ENCODE measurements around the gene DUT. TPM values are rescaled to one million over a fixed set of nuclear protein-coding genes. Genes with fewer than 3 reads are reported as not detected.

Gene DUT
- total RNA-seq, 1 donor from 2014 or later, result 41.4 TPM

DNA sequence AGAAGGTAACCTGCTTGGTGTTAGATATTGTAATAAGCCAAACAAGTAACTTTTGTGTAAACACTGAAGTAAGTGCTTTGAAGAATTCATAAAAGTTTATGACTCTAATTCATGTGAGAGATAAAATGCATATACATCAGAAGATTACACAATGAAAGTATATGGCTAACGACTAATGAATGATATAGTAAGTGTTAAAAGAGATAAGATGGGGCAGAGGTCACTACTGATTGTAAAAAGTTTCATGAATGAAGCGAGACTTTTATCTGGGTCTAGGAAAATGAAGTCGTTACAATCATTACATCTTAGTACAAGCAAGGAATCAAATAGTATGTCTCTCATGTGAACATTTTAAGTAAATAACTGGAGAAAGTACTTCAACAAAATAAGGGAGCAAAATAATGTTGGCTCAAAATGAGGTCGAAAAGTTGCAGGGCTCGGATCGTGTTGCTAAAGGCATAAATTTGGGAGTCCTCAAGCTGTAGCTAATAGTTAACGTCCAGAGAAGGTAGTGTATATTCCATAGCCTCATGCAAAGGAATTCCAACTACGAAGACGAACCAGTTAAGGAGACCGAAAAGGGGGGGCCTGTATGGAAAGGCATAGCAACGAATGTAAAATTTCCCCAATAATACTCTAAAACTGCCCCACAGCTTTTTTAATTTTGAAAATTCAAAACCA lies 984 bp upstream of the DUT start:
- peaks cover 6% of the 10 kb centered on the region for H3K79me2 ChIP-seq (ENCODE audit: insufficient read depth, low read length)
- H3K4me3 ChIP-seq (ENCODE audit: insufficient read depth, low read depth, low read length), result peak overlapping the region; percentile 84
- H3K4me2 ChIP-seq (ENCODE audit: low read length), result peak overlapping the region; percentile 90
- H3K36me3 Mint-ChIP-seq (ENCODE audit: low read depth, unreplicated experiment), result no peaks in the 10 kb centered on the region
- FAIRE-seq (no peak), DNase-seq (ENCODE audit: low read depth) (peak; percentile 25)
- peak overlapping the region; percentile 93 for H3K9ac ChIP-seq (ENCODE audit: low read length)
- no peaks in the 10 kb centered on the region for H3K27me3 ChIP-seq (ENCODE audit: insufficient read depth, low read length)
- no peaks in the 10 kb centered on the region for H3K9me3 Mint-ChIP-seq (ENCODE audit: unreplicated experiment)
- H3K36me3 ChIP-seq (ENCODE audit: insufficient read depth, low read length), result no peaks in the 10 kb centered on the region
- no peak for TF ChIP-seq EZH2 (IDR thresholded peaks at IDR 0.05; ENCODE audit: insufficient read depth, low read length)
- TF ChIP-seq, protein P1, sequence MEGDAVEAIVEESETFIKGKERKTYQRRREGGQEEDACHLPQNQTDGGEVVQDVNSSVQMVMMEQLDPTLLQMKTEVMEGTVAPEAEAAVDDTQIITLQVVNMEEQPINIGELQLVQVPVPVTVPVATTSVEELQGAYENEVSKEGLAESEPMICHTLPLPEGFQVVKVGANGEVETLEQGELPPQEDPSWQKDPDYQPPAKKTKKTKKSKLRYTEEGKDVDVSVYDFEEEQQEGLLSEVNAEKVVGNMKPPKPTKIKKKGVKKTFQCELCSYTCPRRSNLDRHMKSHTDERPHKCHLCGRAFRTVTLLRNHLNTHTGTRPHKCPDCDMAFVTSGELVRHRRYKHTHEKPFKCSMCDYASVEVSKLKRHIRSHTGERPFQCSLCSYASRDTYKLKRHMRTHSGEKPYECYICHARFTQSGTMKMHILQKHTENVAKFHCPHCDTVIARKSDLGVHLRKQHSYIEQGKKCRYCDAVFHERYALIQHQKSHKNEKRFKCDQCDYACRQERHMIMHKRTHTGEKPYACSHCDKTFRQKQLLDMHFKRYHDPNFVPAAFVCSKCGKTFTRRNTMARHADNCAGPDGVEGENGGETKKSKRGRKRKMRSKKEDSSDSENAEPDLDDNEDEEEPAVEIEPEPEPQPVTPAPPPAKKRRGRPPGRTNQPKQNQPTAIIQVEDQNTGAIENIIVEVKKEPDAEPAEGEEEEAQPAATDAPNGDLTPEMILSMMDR (IDR thresholded peaks at IDR 0.05; ENCODE audit: insufficient read depth, low read depth, low read length), result no peak
- no peaks in the 10 kb centered on the region for H3K27me3 Mint-ChIP-seq (ENCODE audit: low read depth, unreplicated experiment)
- H2AFZ ChIP-seq (ENCODE audit: low read depth, low read length), result peak overlapping the region; percentile 97
- H3K4me1 ChIP-seq (ENCODE audit: insufficient read depth, low read length), result peaks cover 10% of the 10 kb centered on the region
- peak overlapping the region; percentile 95 for H3K27ac ChIP-seq (ENCODE audit: low read depth, low read length)
- peak overlapping the region; percentile 29 for H3K27ac Mint-ChIP-seq (ENCODE audit: unreplicated experiment)
- H3K4me3 Mint-ChIP-seq (ENCODE audit: unreplicated experiment), result peak overlapping the region; percentile 98
- H4K20me1 ChIP-seq (ENCODE audit: insufficient read depth, low read length), result peaks cover 9% of the 10 kb centered on the region
- no peaks in the 10 kb centered on the region for H3K9me3 ChIP-seq (ENCODE audit: insufficient read depth, low read depth, low read length)
- H3K4me1 Mint-ChIP-seq (ENCODE audit: low read depth, unreplicated experiment), result peaks cover 5% of the 10 kb centered on the region

DNA sequence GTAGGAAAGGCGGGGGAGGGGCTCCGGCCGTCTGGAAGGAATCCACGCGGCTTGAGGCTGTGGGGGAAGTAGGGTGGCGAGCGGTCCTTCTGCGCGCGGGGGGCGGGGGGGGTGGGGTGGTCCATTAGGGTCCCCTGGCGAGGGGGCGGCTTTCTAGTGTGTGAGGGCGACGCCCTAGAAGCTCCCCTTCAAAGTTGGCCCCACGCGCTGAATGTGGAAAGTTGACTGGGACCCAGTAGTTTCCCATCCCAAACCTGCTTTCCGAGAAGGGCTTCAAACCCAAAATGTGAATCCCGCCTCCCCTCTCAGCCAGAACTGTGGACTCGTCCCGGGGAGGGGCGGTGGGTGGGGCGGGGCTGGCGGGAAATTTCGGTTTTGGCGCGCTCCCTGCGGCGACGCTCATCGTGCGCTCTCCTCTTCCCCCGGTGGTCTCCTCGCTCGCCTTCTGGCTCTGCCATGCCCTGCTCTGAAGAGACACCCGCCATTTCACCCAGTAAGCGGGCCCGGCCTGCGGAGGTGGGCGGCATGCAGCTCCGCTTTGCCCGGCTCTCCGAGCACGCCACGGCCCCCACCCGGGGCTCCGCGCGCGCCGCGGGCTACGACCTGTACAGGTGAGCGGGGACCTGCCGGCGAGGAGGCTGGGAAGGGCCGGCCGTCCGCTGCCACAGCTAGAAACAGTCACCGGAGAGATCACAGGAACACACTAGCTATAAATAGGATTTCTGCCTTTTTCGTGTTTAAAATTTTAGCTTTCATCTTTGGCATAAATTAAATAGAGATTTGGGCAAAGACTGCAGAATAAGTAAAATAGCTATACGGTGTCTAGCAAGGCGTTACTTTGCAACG lies 790 bp downstream of the DUT start:
- Mint-ChIP-seq H3K9me3 (ENCODE audit: unreplicated experiment) (no peaks in the 10 kb centered on the region), H3K4me3 (ENCODE audit: unreplicated experiment) (peak overlapping the region; percentile 98), H3K4me1 (ENCODE audit: low read depth, unreplicated experiment) (peaks cover 5% of the 10 kb centered on the region), H3K27me3 (ENCODE audit: low read depth, unreplicated experiment) (no peaks in the 10 kb centered on the region), H3K36me3 (ENCODE audit: low read depth, unreplicated experiment) (no peaks in the 10 kb centered on the region), H3K27ac (ENCODE audit: unreplicated experiment) (peak overlapping the region; percentile 70)
- Histone ChIP-seq H3K27me3 (ENCODE audit: insufficient read depth, low read length) (no peaks in the 10 kb centered on the region), H3K4me1 (ENCODE audit: insufficient read depth, low read length) (peaks cover 10% of the 10 kb centered on the region), H2AFZ (ENCODE audit: low read depth, low read length) (peak overlapping the region; percentile 97), H4K20me1 (ENCODE audit: insufficient read depth, low read length) (peaks cover 9% of the 10 kb centered on the region), H3K27ac (ENCODE audit: low read depth, low read length) (peak overlapping the region; percentile 95), H3K4me2 (ENCODE audit: low read length) (peak overlapping the region; percentile 90), H3K79me2 (ENCODE audit: insufficient read depth, low read length) (peaks cover 6% of the 10 kb centered on the region), H3K9me3 (ENCODE audit: insufficient read depth, low read depth, low read length) (no peaks in the 10 kb centered on the region), H3K9ac (ENCODE audit: low read length) (peak overlapping the region; percentile 93), H3K4me3 (ENCODE audit: insufficient read depth, low read depth, low read length) (peak overlapping the region; percentile 84), H3K36me3 (ENCODE audit: insufficient read depth, low read length) (no peaks in the 10 kb centered on the region)
- DNase-seq (ENCODE audit: low read depth) (no peak), FAIRE-seq (no peak)
- TF ChIP-seq, protein P1 (IDR thresholded peaks at IDR 0.05; ENCODE audit: insufficient read depth, low read depth, low read length), result no peak
- no peak for TF ChIP-seq EZH2 (IDR thresholded peaks at IDR 0.05; ENCODE audit: insufficient read depth, low read length)
